ENCODE results near the gene ACTG1. TPM values are rescaled to one million over a fixed set of nuclear protein-coding genes. Genes with fewer than 3 reads are reported as not detected.

The ACTG1 gene
- total and polyA plus RNA-seq, 2 of the 4 experiments (the other 2 are of a cell fraction), result 10,907 to 15,732 TPM

GRCh38 chr17:81542431-81543338 is 30.1 kb upstream of the ACTG1 start:
- Histone ChIP-seq H4K20me1 (ENCODE audit: insufficient read depth, low read length) (peaks cover 7% of the 10 kb centered on the region), H3K4me3 (ENCODE audit: insufficient read depth, low read depth, low read length) (no peak overlapping the region), H3K18ac (ENCODE audit: low read depth, low read length) (no peak overlapping the region), H3K9ac (ENCODE audit: low read depth, low read length) (no peak overlapping the region), H3K27ac (ENCODE audit: insufficient read depth, low read length) (no peak overlapping the region), H4K91ac (ENCODE audit: insufficient read depth, low read depth, low read length) (no peak overlapping the region), H2AFZ (replicated peaks; ENCODE audit: low read length, poor library complexity) (no peak overlapping the region), H3K9me3 (ENCODE audit: control insufficient read depth, insufficient read depth, low read length) (no peaks in the 10 kb centered on the region), H3K36me3 (ENCODE audit: control insufficient read depth, insufficient read depth, low read length) (peaks cover 58% of the 10 kb centered on the region), H3K56ac (ENCODE audit: extremely low read depth, insufficient read depth, low read length) (no peak overlapping the region), H3K9me1 (ENCODE audit: insufficient read depth, low read length) (no peaks in the 10 kb centered on the region), H3K79me1 (ENCODE audit: low read depth in 1 of 2, low read length in 2 of 2) (peaks cover 4 to 7% of the 10 kb centered on the region in 2 experiments; a peak in 3 of 4 replicates), H3K4me1 (ENCODE audit: control insufficient read depth, insufficient read depth, low read length) (no peaks in the 10 kb centered on the region), H2BK15ac (ENCODE audit: low read depth, low read length) (no peak overlapping the region), H4K8ac (ENCODE audit: low read depth in 2 of 2, low read length in 2 of 2) (no peak overlapping the region), H3K4me2 (ENCODE audit: low read depth, low read length) (no peak overlapping the region), H2BK20ac (ENCODE audit: low read depth, low read length) (no peak overlapping the region), H2AK5ac (ENCODE audit: low read depth, low read length) (no peak overlapping the region), H3K23ac (ENCODE audit: low read depth, low read length) (no peak overlapping the region), H4K5ac (ENCODE audit: low read depth, low read length) (no peak overlapping the region), H3K4ac (ENCODE audit: low read depth, low read length) (no peak overlapping the region), H3K27me3 (ENCODE audit: control insufficient read depth, insufficient read depth, low read length) (no peaks in the 10 kb centered on the region), H2AK9ac (replicated peaks; ENCODE audit: low read depth, low read length, poor library complexity) (no peak overlapping the region), H3K14ac (replicated peaks; ENCODE audit: low read depth, low read length) (no peak overlapping the region), H2BK5ac (ENCODE audit: low read depth, low read length, poor library complexity, severe bottlenecking) (no peak overlapping the region), H2BK120ac (ENCODE audit: low read depth, low read length) (no peak overlapping the region)
- 89% methylated on average over 10 of the region's 15 CpGs; no CpG with 5 or more reads in 1 of the 2 experiments for WGBS, 2 experiments (ENCODE audit: extremely low coverage in 2 of 2, insufficient read length in 1 of 2)
- ChIA-PET CTCF (no interaction called here), POLR2A (ENCODE audit: unreplicated experiment) (no interaction called here)
- no peak for TF ChIP-seq MAFK (IDR thresholded peaks at IDR 0.05; ENCODE audit: low read depth, low read length)
- TF ChIP-seq RFX5 (IDR thresholded peaks at IDR 0.05; ENCODE audit: low read depth, low read length), result no peak
- TF ChIP-seq CEBPB (IDR thresholded peaks at IDR 0.05; ENCODE audit: low read depth, low read length), result no peak
- TF ChIP-seq, protein P1, sequence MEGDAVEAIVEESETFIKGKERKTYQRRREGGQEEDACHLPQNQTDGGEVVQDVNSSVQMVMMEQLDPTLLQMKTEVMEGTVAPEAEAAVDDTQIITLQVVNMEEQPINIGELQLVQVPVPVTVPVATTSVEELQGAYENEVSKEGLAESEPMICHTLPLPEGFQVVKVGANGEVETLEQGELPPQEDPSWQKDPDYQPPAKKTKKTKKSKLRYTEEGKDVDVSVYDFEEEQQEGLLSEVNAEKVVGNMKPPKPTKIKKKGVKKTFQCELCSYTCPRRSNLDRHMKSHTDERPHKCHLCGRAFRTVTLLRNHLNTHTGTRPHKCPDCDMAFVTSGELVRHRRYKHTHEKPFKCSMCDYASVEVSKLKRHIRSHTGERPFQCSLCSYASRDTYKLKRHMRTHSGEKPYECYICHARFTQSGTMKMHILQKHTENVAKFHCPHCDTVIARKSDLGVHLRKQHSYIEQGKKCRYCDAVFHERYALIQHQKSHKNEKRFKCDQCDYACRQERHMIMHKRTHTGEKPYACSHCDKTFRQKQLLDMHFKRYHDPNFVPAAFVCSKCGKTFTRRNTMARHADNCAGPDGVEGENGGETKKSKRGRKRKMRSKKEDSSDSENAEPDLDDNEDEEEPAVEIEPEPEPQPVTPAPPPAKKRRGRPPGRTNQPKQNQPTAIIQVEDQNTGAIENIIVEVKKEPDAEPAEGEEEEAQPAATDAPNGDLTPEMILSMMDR (conservative IDR thresholded peaks at IDR 0.05; ENCODE audit: low read depth, low read length), result no peak
- no peak for TF ChIP-seq MXI1 (IDR thresholded peaks at IDR 0.05; ENCODE audit: borderline replicate concordance, low read depth, low read length)
- no peak for TF ChIP-seq RCOR1 (IDR thresholded peaks at IDR 0.05; ENCODE audit: insufficient replicate concordance, low read length)
- TF ChIP-seq, protein P2, sequence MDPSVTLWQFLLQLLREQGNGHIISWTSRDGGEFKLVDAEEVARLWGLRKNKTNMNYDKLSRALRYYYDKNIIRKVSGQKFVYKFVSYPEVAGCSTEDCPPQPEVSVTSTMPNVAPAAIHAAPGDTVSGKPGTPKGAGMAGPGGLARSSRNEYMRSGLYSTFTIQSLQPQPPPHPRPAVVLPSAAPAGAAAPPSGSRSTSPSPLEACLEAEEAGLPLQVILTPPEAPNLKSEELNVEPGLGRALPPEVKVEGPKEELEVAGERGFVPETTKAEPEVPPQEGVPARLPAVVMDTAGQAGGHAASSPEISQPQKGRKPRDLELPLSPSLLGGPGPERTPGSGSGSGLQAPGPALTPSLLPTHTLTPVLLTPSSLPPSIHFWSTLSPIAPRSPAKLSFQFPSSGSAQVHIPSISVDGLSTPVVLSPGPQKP (IDR thresholded peaks at IDR 0.05; ENCODE audit: borderline replicate concordance, low read depth, low read length), result no peak
- no peak for TF ChIP-seq RAD21 (IDR thresholded peaks at IDR 0.05; ENCODE audit: low read length)
- TF ChIP-seq BHLHE40 (IDR thresholded peaks at IDR 0.05; ENCODE audit: low read depth, low read length), result no peak
- TF ChIP-seq CHD1 (IDR thresholded peaks at IDR 0.05; ENCODE audit: low read depth, low read length), result no peak
- no peak for DNase-seq
- in situ Hi-C loops (cut with MboI; ENCODE audit: low sequenced_read_pairs), result no loop called here
- no TSS peak for BruUV-seq (replicated peaks)
- dilution Hi-C loops (cut with HindIII; ENCODE audit: low sequenced_read_pairs, unreplicated experiment), result no loop called here
- intact Hi-C loops (cut with micrococcal nuclease), result no loop called here
- no peak for ATAC-seq (ENCODE audit: low read depth)
